Skeletal muscle tissue (tissue), 4 donors: ENCODE results near the gene CALML4. TPM values are rescaled to one million over a fixed set of nuclear protein-coding genes. Genes with fewer than 3 reads are reported as not detected.
A peak's percentile ranks its signal among the peaks of the same experiment; 100 is the strongest.
"Not testable (repeated sequence)": the region's sequence is repeated elsewhere in the genome, so short reads cannot be mapped to it uniquely, and the experiment has no call there.

Experiments
- H3K27ac ChIP-seq: one replicate; pipeline ENCODE4 v1.7.0; 2013; ENCODE audit warnings: mild to moderate bottlenecking, low read depth, low read length, inconsistent platforms
- H3K27me3 ChIP-seq, 3 donors: one replicate each; pipeline ENCODE4 v1.7.0; 2013; ENCODE audit warnings: low read length in 3 of 3; ENCODE audit not compliant: control insufficient read depth in 3 of 3, insufficient read depth in 3 of 3
- H3K36me3 ChIP-seq, 3 donors: one replicate each; pipeline ENCODE4 v1.7.0; 2013; ENCODE audit warnings: low read length in 3 of 3; ENCODE audit not compliant: control insufficient read depth in 3 of 3, insufficient read depth in 3 of 3
- H3K4me1 ChIP-seq, 3 donors: one replicate each; pipeline ENCODE4 v1.7.0; 2013; ENCODE audit warnings: low read length in 3 of 3, mild to moderate bottlenecking in 3 of 3; ENCODE audit not compliant: control insufficient read depth in 3 of 3, insufficient read depth in 3 of 3
- H3K4me3 ChIP-seq, 3 donors: one replicate each; pipeline ENCODE4 v1.7.0; 2013; ENCODE audit warnings: low read length in 3 of 3
- H3K9ac ChIP-seq, 3 donors: one replicate each; pipeline ENCODE4 v1.7.0; 2013; ENCODE audit warnings: low read length in 3 of 3, mild to moderate bottlenecking in 3 of 3, moderate library complexity in 2 of 3, low read depth in 1 of 3
- H3K9me3 ChIP-seq, 3 donors: one replicate each; pipeline ENCODE4 v1.7.0; 2013; ENCODE audit warnings: low read length in 3 of 3; ENCODE audit not compliant: control insufficient read depth in 3 of 3
- total RNA-seq: library from RNA; depleted of rRNA; stranded (reverse); fragments of >200 nt; gene quantifications from one replicate; pipeline ENCODE4 v1.2.3, GENCODE V29; 2014
- donor health status: Osteomylitis.

CALML4 gene
- total RNA-seq, 1 donor from 2014 or later, result 2.6 TPM

GRCh38 chr15:68217341-68217740, 12.2 kb upstream of the CALML4 start:
- Histone ChIP-seq H3K9ac (no peak overlapping the region), H3K27me3 (no peaks in the 10 kb centered on the region), H3K27ac (no peak overlapping the region), H3K4me3 (no peak overlapping the region), H3K9me3 (no peaks in the 10 kb centered on the region), H3K36me3 (peaks cover 0 to 15% (median 4%) of the 10 kb centered on the region in 3 donors), H3K4me1 (no peaks in the 10 kb centered on the region)

- no peaks in the 10 kb centered on the region for H3K27me3 ChIP-seq
- H3K4me1 ChIP-seq, result peaks cover 4 to 10% (median 8%) of the 10 kb centered on the region in 3 donors
- no peaks in the 10 kb centered on the region for H3K9me3 ChIP-seq
- H3K27ac ChIP-seq, result no peak overlapping the region
- H3K36me3 ChIP-seq, result peaks cover 0 to 18% (median 4%) of the 10 kb centered on the region in 3 donors
- no peak overlapping the region for H3K4me3 ChIP-seq
- no peak overlapping the region for H3K9ac ChIP-seq
Observed at GRCh38 chr15:68214838-68215254, 9.7 kb upstream of the CALML4 start.

- Histone ChIP-seq H3K9ac (no peak overlapping the region), H3K27ac (no peak overlapping the region)
Observed at GRCh38 chr15:68213991-68214837, 9.1 kb upstream of the CALML4 start.

GRCh38 chr15:68213491-68213845, 8.3 kb upstream of the CALML4 start:
- not testable (repeated sequence) for H3K9me3 ChIP-seq, H3K27me3 ChIP-seq, H3K9ac ChIP-seq, H3K27ac ChIP-seq, H3K4me1 ChIP-seq, H3K4me3 ChIP-seq
- H3K36me3 ChIP-seq, result peaks cover 0 to 18% (median 3%) of the 10 kb centered on the region in 3 donors

More at GRCh38 chr15:68213991-68214837, 9.1 kb upstream of the CALML4 start:
- no peaks in the 10 kb centered on the region for H3K9me3 ChIP-seq
- H3K27me3 ChIP-seq, result no peaks in the 10 kb centered on the region
- H3K36me3 ChIP-seq, result peaks cover 0 to 18% (median 4%) of the 10 kb centered on the region in 3 donors
- H3K4me1 ChIP-seq, result peaks cover 4 to 10% (median 8%) of the 10 kb centered on the region in 3 donors
- H3K4me3 ChIP-seq, result no peak overlapping the region

- H3K27ac ChIP-seq, result no peak overlapping the region
- H3K9ac ChIP-seq, result no peak overlapping the region
- no peaks in the 10 kb centered on the region for H3K9me3 ChIP-seq
- H3K27me3 ChIP-seq, result no peaks in the 10 kb centered on the region
- H3K36me3 ChIP-seq, result peaks cover 0 to 7% (median 0%) of the 10 kb centered on the region in 3 donors
- peaks cover 6 to 10% (median 8%) of the 10 kb centered on the region in 3 donors for H3K4me1 ChIP-seq
- no peak overlapping the region for H3K4me3 ChIP-seq
Observed at GRCh38 chr15:68211656-68212320, 6.7 kb upstream of the CALML4 start.

GRCh38 chr15:68210821-68211655, 5.9 kb upstream of the CALML4 start:
- Histone ChIP-seq H3K4me3 (peak overlapping the region in 1 of 3 donors; percentile 45), H3K4me1 (peaks cover 6 to 13% (median 8%) of the 10 kb centered on the region in 3 donors), H3K27me3 (no peaks in the 10 kb centered on the region), H3K36me3 (peaks cover 0 to 5% (median 0%) of the 10 kb centered on the region in 3 donors), H3K27ac (no peak overlapping the region), H3K9me3 (no peaks in the 10 kb centered on the region), H3K9ac (peak overlapping the region in 2 of 3 donors; percentile 45 to 53)

GRCh38 chr15:68210409-68210756, 5.3 kb upstream of the CALML4 start:
- Histone ChIP-seq H3K9me3 (no peaks in the 10 kb centered on the region), H3K27me3 (no peaks in the 10 kb centered on the region), H3K4me1 (peaks cover 9 to 20% (median 12%) of the 10 kb centered on the region in 3 donors), H3K9ac (peak overlapping the region in 2 of 3 donors; percentile 45 to 53), H3K36me3 (peaks cover 0 to 4% (median 0%) of the 10 kb centered on the region in 3 donors), H3K4me3 (peak overlapping the region in 1 of 3 donors; percentile 45), H3K27ac (no peak overlapping the region)

- H3K4me1 ChIP-seq, result peaks cover 15 to 25% (median 17%) of the 10 kb centered on the region in 3 donors
- peaks cover 0 to 4% (median 0%) of the 10 kb centered on the region in 3 donors for H3K36me3 ChIP-seq
- H3K4me3 ChIP-seq, result no peak overlapping the region
Observed at GRCh38 chr15:68209735-68210408, 4.7 kb upstream of the CALML4 start.

GRCh38 chr15:68209272-68209671, 4.1 kb upstream of the CALML4 start:
- H3K36me3 ChIP-seq, result peaks cover 0 to 4% (median 0%) of the 10 kb centered on the region in 3 donors
- H3K9me3 ChIP-seq, result no peaks in the 10 kb centered on the region
- H3K27me3 ChIP-seq, result no peaks in the 10 kb centered on the region
- peaks cover 19 to 31% (median 21%) of the 10 kb centered on the region in 3 donors for H3K4me1 ChIP-seq
- no peak overlapping the region for H3K4me3 ChIP-seq
- H3K9ac ChIP-seq, result no peak overlapping the region
- H3K27ac ChIP-seq, result no peak overlapping the region

More at GRCh38 chr15:68209735-68210408, 4.7 kb upstream of the CALML4 start:
- Histone ChIP-seq H3K27me3 (no peaks in the 10 kb centered on the region), H3K9me3 (no peaks in the 10 kb centered on the region), H3K27ac (no peak overlapping the region), H3K9ac (no peak overlapping the region)
